K562 (cell line): ENCODE data around the gene AGGF1. TPM values are rescaled to one million over a fixed set of nuclear protein-coding genes. Genes with fewer than 3 reads are reported as not detected.
"Not testable (repeated sequence)": the region's sequence is repeated elsewhere in the genome, so short reads cannot be mapped to it uniquely, and the experiment has no call there.

Experiments used
- ATAC-seq: fragments of 200-7000 bp; cut with Tn5 transposase; 3 replicates; pipeline ENCODE4 v1.9.1; 2020; ENCODE audit warnings: moderate library complexity
- BruUV-seq: library from RNA; stranded (reverse); fragments of 400-500 nt; replicated peaks from 2 replicates; lab custom pipeline; 2021; lab: Mats Ljungman, UMichigan
- CTCF ChIA-PET: fragments of 300-600 bp; formaldehyde crosslinking; extraction: SDS; loops from one replicate; lab custom pipeline; 2021; ENCODE audit warnings: low intra/inter-chr PET ratio; lab: Yijun Ruan, JAX
- POLR2A ChIA-PET: fragments of 300-600, 350-650 bp; sonication (Branson Sonifier 250); formaldehyde crosslinking; extraction: SDS; loops from one replicate; lab custom pipeline; 2021; ENCODE audit warnings: antibody characterized with exemption, inconsistent platforms; lab: Yijun Ruan, JAX
- DNase-seq, 4 experiments: peaks; one replicate each; pipeline versions ENCODE4 v3.0.0 to v3.0.0-alpha.2; 2011 to 2018; ENCODE audit warnings: low spot score in 3 of 4, mixed read lengths in 3 of 4; ENCODE audit errors: extremely low read depth in 1 of 4
- FAIRE-seq: peaks from 2 replicates; lab custom pipeline; 2011; peaks lifted over from hg19 to GRCh38; lab: Jason Lieb, UNC
- H2AFZ ChIP-seq: 2 replicates; pipeline ENCODE4 v1.6.0; 2011; ENCODE audit warnings: low read depth, low read length, control low read depth, inconsistent platforms
- H3K27ac ChIP-seq: fragments of 200-600 bp; 3 replicates; pipeline ENCODE4 v1.8.0; 2011; ENCODE audit warnings: low read depth, mild to moderate bottlenecking, control low read depth, inconsistent platforms, low read length, moderate library complexity, mixed read lengths; ENCODE audit errors: extremely low read depth
- H3K27me3 ChIP-seq, 2 experiments: fragments of 300-600 bp in 1 of 2; 2 replicates in 1 of 2; 3 replicates in 1 of 2; pipeline versions ENCODE4 v1.6.0 to v1.8.0; 2011; ENCODE audit warnings: inconsistent platforms in 2 of 2, low read length in 2 of 2, mild to moderate bottlenecking in 1 of 2, mixed read lengths in 1 of 2, moderate library complexity in 1 of 2; ENCODE audit not compliant: control insufficient read depth in 2 of 2, insufficient read depth in 2 of 2
- H3K36me3 ChIP-seq: fragments of 300-600 bp; 3 replicates; pipeline ENCODE4 v1.8.0; 2011; ENCODE audit warnings: mild to moderate bottlenecking, low read length, inconsistent platforms; ENCODE audit not compliant: control insufficient read depth, insufficient read depth
- H3K4me1 ChIP-seq, 2 experiments: fragments of 200-600 bp in 1 of 2; replicated peaks in 1 of 2; 2 replicates in 1 of 2; 3 replicates in 1 of 2; pipeline versions ENCODE4 v1.5.1 to v1.8.0; 2011; ENCODE audit warnings: inconsistent platforms in 2 of 2, low read length in 2 of 2, mild to moderate bottlenecking in 1 of 2, mixed read lengths in 1 of 2, moderate library complexity in 1 of 2; ENCODE audit not compliant: control insufficient read depth in 2 of 2, insufficient read depth in 2 of 2
- H3K4me2 ChIP-seq: 2 replicates; pipeline ENCODE4 v1.6.1; 2011; ENCODE audit warnings: low read length, control low read depth, inconsistent platforms, mixed read lengths; ENCODE audit not compliant: insufficient read depth
- H3K4me3 ChIP-seq: fragments of 200-600 bp; sonication (generic), shearing (Covaris generic); 2 replicates; pipeline ENCODE4 v1.5.1; 2016; ENCODE audit warnings: control low read depth, inconsistent platforms
- H3K79me2 ChIP-seq: fragments of 200-600 bp; 3 replicates; pipeline ENCODE4 v1.8.0; 2011; ENCODE audit warnings: low read length, inconsistent platforms; ENCODE audit not compliant: control insufficient read depth, insufficient read depth
- H3K9ac ChIP-seq, 2 experiments: 2 replicates each; pipeline versions ENCODE4 v1.6.0 to v1.6.1; 2011; ENCODE audit warnings: low read depth in 2 of 2, low read length in 2 of 2, control low read depth in 1 of 2, inconsistent platforms in 1 of 2, mild to moderate bottlenecking in 1 of 2, mixed read lengths in 1 of 2; ENCODE audit not compliant: insufficient read depth in 1 of 2
- H3K9me1 ChIP-seq: one replicate; pipeline ENCODE4 v1.6.0; 2011; ENCODE audit warnings: inconsistent platforms, mild to moderate bottlenecking, low read length, moderate library complexity; ENCODE audit not compliant: control insufficient read depth, insufficient read depth
- H3K9me3 ChIP-seq: replicated peaks from 2 replicates; pipeline ENCODE4 v1.5.1; 2011; ENCODE audit warnings: low read depth, low read length, inconsistent platforms; ENCODE audit not compliant: control insufficient read depth, insufficient read depth
- H4K20me1 ChIP-seq: replicated peaks from 2 replicates; pipeline ENCODE4 v1.6.1; 2011; ENCODE audit warnings: low read length, inconsistent platforms, mixed read lengths; ENCODE audit not compliant: control insufficient read depth, insufficient read depth
- BCOR ChIP-seq: fragments of 450-650 bp; IDR thresholded peaks from 2 replicates; pipeline ENCODE4 v1.6.1; 2016
- KDM1A ChIP-seq, 2 experiments: fragments of 450-650 bp; IDR thresholded peaks; 2 replicates each; pipeline ENCODE4 v1.6.1; 2016; ENCODE audit warnings: mild to moderate bottlenecking in 2 of 2
- RBM25 ChIP-seq: fragments of 200-400 bp; formaldehyde crosslinking; IDR thresholded peaks from 2 replicates; pipeline ENCODE4 v1.6.1; 2018; ENCODE audit warnings: low read length, low read depth, moderate library complexity; ENCODE audit not compliant: severe bottlenecking
- ZNF146 ChIP-seq: IDR thresholded peaks from one replicate; pipeline ENCODE4 v1.6.1; 2018; ENCODE audit warnings: missing compliant biosample characterization; ENCODE audit not compliant: unreplicated experiment
- WGBS: fragments of 100-300 bp; shearing (Covaris generic); methylation state at CpG from one replicate; pipeline ENCODE4 v1.1.6; 2016; ENCODE audit warnings: low coverage, mixed read lengths; ENCODE audit not compliant: insufficient coverage; ENCODE audit errors: missing lambda C conversion rate; 5-methylcytosine and 5-hydroxymethylcytosine counted together
- in situ Hi-C: fragments of 300-500 bp; cut with MboI; formaldehyde crosslinking; loops from 4 replicates; pipeline ENCODE4 v1.15.0; 2018; ENCODE audit warnings: inconsistent platforms, mixed read lengths
- intact Hi-C: fragments of 100-400 bp; cut with micrococcal nuclease; formaldehyde crosslinking; loops from 2 replicates; pipeline ENCODE4 v1.14.2; 2022
- polyA plus RNA-seq, 8 experiments: library from polyadenylated mRNA; depleted of rRNA in 4 of 8; stranded (reverse) in 5 of 8; unstranded in 3 of 8; fragments of >200 nt; fragmentation: Nextera tagmentation in 2 of 8; fragmentation: Illumina TruSeq in 1 of 8; extraction: Ambion mirVana in 2 of 8; extraction: Trizol in 1 of 8; gene quantifications; 2 replicates each; pipeline versions ENCODE4 v1.2.1 to v1.2.3, GENCODE V29; 2011 to 2014; ENCODE audit warnings: inconsistent platforms in 1 of 8, missing spikeins in 1 of 8
- small RNA-seq: library from RNA; depleted of rRNA; stranded (forward); fragments of <200 nt; gene quantifications from one replicate; pipeline ENCODE3, GENCODE V24; 2014
- total RNA-seq, 7 experiments: library from RNA; depleted of rRNA in 6 of 7; stranded (reverse); fragments of >200 nt in 6 of 7; fragmentation: Illumina TruSeq in 2 of 7; extraction: Trizol in 2 of 7; gene quantifications; 2 replicates each; pipeline versions ENCODE4 v1.2.1 to v1.2.3, GENCODE V29; 2011 to 2021; ENCODE audit warnings: low replicate concordance in 1 of 7

AGGF1 gene
- total and polyA plus RNA-seq, 9 of the 15 experiments (the other 6 are each of a cell fraction or from before 2014, with no cell fraction given), result 5.2 to 20.4 (median 13.4) TPM

- H3K27ac ChIP-seq, H2AFZ ChIP-seq, BruUV-seq, H3K9me3 ChIP-seq, H3K9me1 ChIP-seq, H3K36me3 ChIP-seq, H3K27me3 ChIP-seq, DNase-seq, H3K4me2 ChIP-seq, ATAC-seq, POLR2A ChIA-PET, CTCF ChIA-PET, H3K9ac ChIP-seq, H4K20me1 ChIP-seq, in situ Hi-C loops, FAIRE-seq, intact Hi-C loops, H3K79me2 ChIP-seq, H3K4me1 ChIP-seq, H3K4me3 ChIP-seq: not testable (repeated sequence)
- WGBS, result 0% methylated on average over 3 of the region's 4 CpGs
- TF ChIP-seq RBM25 (peak; percentile 10), ZNF146 (CRISPR knock-in tag) (peak; percentile 55), BCOR (0 out of 2 replicates have a peak, but pooled peaks have one; percentile 16), KDM1A (IDR thresholded peaks at IDR 0.05) (0 out of 4 replicates have a peak, but pooled peaks of 1 of the 2 experiments have one; percentile 26)
These were observed 76.8 kb downstream of the AGGF1 start for GRCh38 chr5:77107035-77107434.

Small RNA genes lying within 50 kb of the gene (small RNA-seq; reads per million reads assigned to genes)
- gene SNORA47, result 0.15 reads per million

Other genes with a start within 250 kb of the AGGF1 start
- 0.04 TPM in 1 of 2 replicates, not detected in the other for gene F2RL1, start 211.4 kb upstream of the AGGF1 start, total RNA-seq (2014; rRNA removed)
- 0.26 TPM in 1 of 2 replicates, not detected in the other for gene F2RL1, start 211.4 kb upstream of the AGGF1 start, total RNA-seq (2014; rRNA removed; fragmentation: Illumina TruSeq; extraction: Trizol)
- gene F2RL1, start 211.4 kb upstream of the AGGF1 start, total RNA-seq (2015; rRNA removed; fragmentation: Illumina TruSeq; extraction: Trizol), result not detected in 2 replicates
- 0.22 and 0.27 TPM in 2 replicates for gene F2RL1, start 211.4 kb upstream of the AGGF1 start, total RNA-seq (2021)
- 0.39 and 0.50 TPM in 2 replicates for gene F2RL1, start 211.4 kb upstream of the AGGF1 start, polyA plus RNA-seq (2011; rRNA removed)
- 0.03 and 0.04 TPM in 2 replicates for gene F2RL1, start 211.4 kb upstream of the AGGF1 start, polyA plus RNA-seq (2014; fragmentation: Illumina TruSeq; extraction: Trizol)
- gene F2RL1, start 211.4 kb upstream of the AGGF1 start, polyA plus RNA-seq (2014; fragmentation: Nextera tagmentation; extraction: Ambion mirVana), result not detected
- gene F2RL1, start 211.4 kb upstream of the AGGF1 start, polyA plus RNA-seq (2014; rRNA removed), result not detected in 2 replicates
- gene S100Z, start 180.4 kb upstream of the AGGF1 start, total RNA-seq (2014; rRNA removed), result 0.41 TPM in 1 of 2 replicates, not detected in the other
- gene S100Z, start 180.4 kb upstream of the AGGF1 start, total RNA-seq (2014; rRNA removed; fragmentation: Illumina TruSeq; extraction: Trizol), result 0.15 and 0.26 TPM in 2 replicates
- gene S100Z, start 180.4 kb upstream of the AGGF1 start, total RNA-seq (2015; rRNA removed; fragmentation: Illumina TruSeq; extraction: Trizol), result not detected in 2 replicates
- 0.36 TPM in 1 of 2 replicates, not detected in the other for gene S100Z, start 180.4 kb upstream of the AGGF1 start, total RNA-seq (2021)
- gene S100Z, start 180.4 kb upstream of the AGGF1 start, polyA plus RNA-seq (2011; rRNA removed), result 0.19 TPM in 1 of 2 replicates, not detected in the other
- gene S100Z, start 180.4 kb upstream of the AGGF1 start, polyA plus RNA-seq (2014; fragmentation: Illumina TruSeq; extraction: Trizol), result 0.10 TPM in 1 of 2 replicates, not detected in the other
- under 1 TPM; 0.20 to 0.42 TPM for gene S100Z, start 180.4 kb upstream of the AGGF1 start, polyA plus RNA-seq (2014; fragmentation: Nextera tagmentation; extraction: Ambion mirVana)
- gene S100Z, start 180.4 kb upstream of the AGGF1 start, polyA plus RNA-seq (2014; rRNA removed), result not detected in 2 replicates
- not detected in 2 replicates for gene CRHBP, start 77.4 kb upstream of the AGGF1 start, total RNA-seq (2014; rRNA removed)
- gene CRHBP, start 77.4 kb upstream of the AGGF1 start, total RNA-seq (2014; rRNA removed; fragmentation: Illumina TruSeq; extraction: Trizol), result not detected in 2 replicates
- not detected in 2 replicates for gene CRHBP, start 77.4 kb upstream of the AGGF1 start, total RNA-seq (2015; rRNA removed; fragmentation: Illumina TruSeq; extraction: Trizol)
- gene CRHBP, start 77.4 kb upstream of the AGGF1 start, total RNA-seq (2021), result not detected in 2 replicates
- not detected in 2 replicates for gene CRHBP, start 77.4 kb upstream of the AGGF1 start, polyA plus RNA-seq (2011; rRNA removed)
- gene CRHBP, start 77.4 kb upstream of the AGGF1 start, polyA plus RNA-seq (2014; fragmentation: Illumina TruSeq; extraction: Trizol), result not detected in 2 replicates
- not detected for gene CRHBP, start 77.4 kb upstream of the AGGF1 start, polyA plus RNA-seq (2014; fragmentation: Nextera tagmentation; extraction: Ambion mirVana)
- 0.35 TPM in 1 of 2 replicates, not detected in the other for gene CRHBP, start 77.4 kb upstream of the AGGF1 start, polyA plus RNA-seq (2014; rRNA removed)
- not detected in 2 replicates for gene ZBED3, start 56.9 kb downstream of the AGGF1 start, total RNA-seq (2014; rRNA removed)
- not detected in 2 replicates for gene ZBED3, start 56.9 kb downstream of the AGGF1 start, total RNA-seq (2014; rRNA removed; fragmentation: Illumina TruSeq; extraction: Trizol)
- not detected in 2 replicates for gene ZBED3, start 56.9 kb downstream of the AGGF1 start, total RNA-seq (2015; rRNA removed; fragmentation: Illumina TruSeq; extraction: Trizol)
- gene ZBED3, start 56.9 kb downstream of the AGGF1 start, total RNA-seq (2021), result 0.04 TPM in 1 of 2 replicates, not detected in the other
- 0.01 TPM in 1 of 2 replicates, not detected in the other for gene ZBED3, start 56.9 kb downstream of the AGGF1 start, polyA plus RNA-seq (2011; rRNA removed)
- gene ZBED3, start 56.9 kb downstream of the AGGF1 start, polyA plus RNA-seq (2014; fragmentation: Illumina TruSeq; extraction: Trizol), result 0.01 TPM in 1 of 2 replicates, not detected in the other
- under 1 TPM; 0.01 to 0.03 TPM for gene ZBED3, start 56.9 kb downstream of the AGGF1 start, polyA plus RNA-seq (2014; fragmentation: Nextera tagmentation; extraction: Ambion mirVana)
- not detected in 2 replicates for gene ZBED3, start 56.9 kb downstream of the AGGF1 start, polyA plus RNA-seq (2014; rRNA removed)
- not detected in 2 replicates for gene PDE8B, start 180.3 kb downstream of the AGGF1 start, total RNA-seq (2014; rRNA removed)
- gene PDE8B, start 180.3 kb downstream of the AGGF1 start, total RNA-seq (2014; rRNA removed; fragmentation: Illumina TruSeq; extraction: Trizol), result not detected in 2 replicates
- gene PDE8B, start 180.3 kb downstream of the AGGF1 start, total RNA-seq (2015; rRNA removed; fragmentation: Illumina TruSeq; extraction: Trizol), result not detected in 2 replicates
- not detected in 2 replicates for gene PDE8B, start 180.3 kb downstream of the AGGF1 start, total RNA-seq (2021)
- not detected in 2 replicates for gene PDE8B, start 180.3 kb downstream of the AGGF1 start, polyA plus RNA-seq (2011; rRNA removed)
- gene PDE8B, start 180.3 kb downstream of the AGGF1 start, polyA plus RNA-seq (2014; fragmentation: Illumina TruSeq; extraction: Trizol), result not detected in 2 replicates
- under 1 TPM; 0.15 to 0.28 TPM for gene PDE8B, start 180.3 kb downstream of the AGGF1 start, polyA plus RNA-seq (2014; fragmentation: Nextera tagmentation; extraction: Ambion mirVana)
- not detected in 2 replicates for gene PDE8B, start 180.3 kb downstream of the AGGF1 start, polyA plus RNA-seq (2014; rRNA removed)